ENCODE measurements around the gene DMD.

Gene DMD

GRCh38 chrX:31185884-31186283, 2025.5 kb downstream of the DMD start:
- Histone ChIP-seq H3K79me2 (ENCODE audit: low read length) (no peaks in the 10 kb centered on the region), H3K4me3 (ENCODE audit: low read length) (no peak overlapping the region), H3K9me3 (replicated peaks; ENCODE audit: insufficient read depth, low read length) (no peaks in the 10 kb centered on the region), H4K20me1 (ENCODE audit: insufficient read depth, low read length) (no peaks in the 10 kb centered on the region), H3K4me2 (ENCODE audit: low read depth, low read length) (no peak overlapping the region), H3K4me1 (ENCODE audit: low read length) (no peaks in the 10 kb centered on the region), H3K9ac (ENCODE audit: low read length) (no peak overlapping the region), H3K27me3 (replicated peaks; ENCODE audit: insufficient read depth, low read length) (no peaks in the 10 kb centered on the region), H3K27ac (ENCODE audit: low read length) (no peak overlapping the region), H3K36me3 (replicated peaks; ENCODE audit: insufficient read depth, low read length) (no peaks in the 10 kb centered on the region), H3K9me2 (replicated peaks; ENCODE audit: insufficient read depth, low read length) (no peaks in the 10 kb centered on the region), H2AFZ (ENCODE audit: low read length) (no peak overlapping the region), H3F3A (ENCODE audit: insufficient read depth, low read length) (no peaks in the 10 kb centered on the region)
- DNase-seq, result no peak
- TF ChIP-seq EZH2 (optimal IDR thresholded peaks at IDR 0.05; ENCODE audit: low read depth, low read length), result no peak
- TF ChIP-seq CTCF (IDR thresholded peaks at IDR 0.05; ENCODE audit: low read length), result no peak
- TF ChIP-seq EZH2phosphoT487 (IDR thresholded peaks at IDR 0.05; ENCODE audit: low read length), result no peak

- H3K9me3 ChIP-seq (replicated peaks; ENCODE audit: insufficient read depth, low read length), result no peaks in the 10 kb centered on the region
- H3K9ac ChIP-seq (ENCODE audit: low read length), result no peak overlapping the region
- no peak for DNase-seq
- H3F3A ChIP-seq (ENCODE audit: insufficient read depth, low read length), result no peaks in the 10 kb centered on the region
- H3K27ac ChIP-seq (ENCODE audit: low read length), result no peak overlapping the region
- H4K20me1 ChIP-seq (ENCODE audit: insufficient read depth, low read length), result no peaks in the 10 kb centered on the region
- H3K4me2 ChIP-seq (ENCODE audit: low read depth, low read length), result no peak overlapping the region
- no peak overlapping the region for H3K4me3 ChIP-seq (ENCODE audit: low read length)
- H3K27me3 ChIP-seq (replicated peaks; ENCODE audit: insufficient read depth, low read length), result no peaks in the 10 kb centered on the region
- H3K36me3 ChIP-seq (replicated peaks; ENCODE audit: insufficient read depth, low read length), result no peaks in the 10 kb centered on the region
- no peaks in the 10 kb centered on the region for H3K79me2 ChIP-seq (ENCODE audit: low read length)
- no peak for TF ChIP-seq CTCF (IDR thresholded peaks at IDR 0.05; ENCODE audit: low read length)
- TF ChIP-seq EZH2phosphoT487 (IDR thresholded peaks at IDR 0.05; ENCODE audit: low read length), result no peak
- no peak for TF ChIP-seq EZH2 (optimal IDR thresholded peaks at IDR 0.05; ENCODE audit: low read depth, low read length)
- H3K9me2 ChIP-seq (replicated peaks; ENCODE audit: insufficient read depth, low read length), result no peaks in the 10 kb centered on the region
- no peak overlapping the region for H2AFZ ChIP-seq (ENCODE audit: low read length)
- no peaks in the 10 kb centered on the region for H3K4me1 ChIP-seq (ENCODE audit: low read length)
Measured at GRCh38 chrX:31181377-31182000, 2029.9 kb downstream of the DMD start.

GRCh38 chrX:31179203-31179602, 2032.1 kb downstream of the DMD start:
- H3K36me3 ChIP-seq (replicated peaks; ENCODE audit: insufficient read depth, low read length), result no peaks in the 10 kb centered on the region
- H3K79me2 ChIP-seq (ENCODE audit: low read length), result no peaks in the 10 kb centered on the region
- no peaks in the 10 kb centered on the region for H3F3A ChIP-seq (ENCODE audit: insufficient read depth, low read length)
- H3K4me2 ChIP-seq (ENCODE audit: low read depth, low read length), result no peak overlapping the region
- H3K27me3 ChIP-seq (replicated peaks; ENCODE audit: insufficient read depth, low read length), result no peaks in the 10 kb centered on the region
- H3K4me1 ChIP-seq (ENCODE audit: low read length), result no peaks in the 10 kb centered on the region
- no peak overlapping the region for H3K4me3 ChIP-seq (ENCODE audit: low read length)
- H3K9me2 ChIP-seq (replicated peaks; ENCODE audit: insufficient read depth, low read length), result no peaks in the 10 kb centered on the region
- no peak for DNase-seq
- H4K20me1 ChIP-seq (ENCODE audit: insufficient read depth, low read length), result no peaks in the 10 kb centered on the region
- H3K9ac ChIP-seq (ENCODE audit: low read length), result no peak overlapping the region
- no peaks in the 10 kb centered on the region for H3K9me3 ChIP-seq (replicated peaks; ENCODE audit: insufficient read depth, low read length)
- TF ChIP-seq EZH2 (optimal IDR thresholded peaks at IDR 0.05; ENCODE audit: low read depth, low read length) (no peak), EZH2phosphoT487 (IDR thresholded peaks at IDR 0.05; ENCODE audit: low read length) (no peak), CTCF (IDR thresholded peaks at IDR 0.05; ENCODE audit: low read length) (no peak)
- H2AFZ ChIP-seq (ENCODE audit: low read length), result no peak overlapping the region
- no peak overlapping the region for H3K27ac ChIP-seq (ENCODE audit: low read length)

All from MM.1S (cell line).